Stimulated activated CD4-positive, alpha-beta T cell treated with anti-CD3 and anti-CD28 coated beads, Interleukin-1b, Interleukin-23, amount 100 ng/mL, for 24 hours (primary cell): ENCODE measurements around the gene SGMS1.
A peak's percentile ranks its signal among the peaks of the same experiment; 100 is the strongest.
"Not testable (repeated sequence)": the region's sequence is repeated elsewhere in the genome, so short reads cannot be mapped to it uniquely, and the experiment has no call there.

Experiments used
- DNase-seq, 4 experiments: peaks; one replicate each; pipeline ENCODE4 v3.0.0-alpha.2; 2020; ENCODE audit warnings: low read depth in 4 of 4, low spot score in 1 of 4

SGMS1 gene

DNA sequence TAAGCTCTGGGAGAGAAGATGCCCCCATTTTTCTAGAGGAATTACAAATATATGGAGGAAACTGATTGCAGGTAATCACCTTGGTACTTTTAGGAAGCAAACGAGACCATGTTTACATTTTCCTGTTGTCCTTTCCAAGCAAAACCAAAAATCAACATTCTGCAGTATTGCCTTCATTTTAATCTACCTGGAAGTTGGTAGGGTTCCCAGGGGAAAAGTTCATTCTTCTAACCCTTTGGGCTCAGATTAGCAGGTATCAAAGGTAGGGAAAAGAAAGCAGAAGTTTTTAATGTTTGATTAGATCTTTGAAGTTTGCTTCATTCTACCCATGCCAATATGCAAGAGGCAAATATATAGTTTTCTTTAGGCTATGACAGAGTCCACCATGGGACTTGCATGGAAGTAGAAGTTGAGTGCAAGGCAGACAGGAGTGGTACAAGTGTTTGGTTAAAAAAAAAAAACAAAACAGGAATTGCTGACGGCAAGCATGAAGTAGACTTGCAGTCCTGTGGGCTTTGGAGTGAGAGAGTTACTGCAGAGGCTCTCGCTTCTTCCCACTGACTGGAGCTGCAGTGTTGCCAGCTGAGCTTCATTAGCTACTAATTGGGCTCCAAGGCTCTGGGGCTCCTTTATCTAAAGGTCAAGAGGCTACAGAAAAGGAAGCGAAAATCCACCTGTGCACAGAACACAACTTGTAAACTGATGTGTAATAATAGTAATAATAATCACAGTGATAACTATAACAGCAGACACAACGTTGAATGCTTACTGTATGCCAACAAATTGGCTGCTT lies 343.5 kb downstream of the SGMS1 start:
- DNase-seq: no peak

DNA sequence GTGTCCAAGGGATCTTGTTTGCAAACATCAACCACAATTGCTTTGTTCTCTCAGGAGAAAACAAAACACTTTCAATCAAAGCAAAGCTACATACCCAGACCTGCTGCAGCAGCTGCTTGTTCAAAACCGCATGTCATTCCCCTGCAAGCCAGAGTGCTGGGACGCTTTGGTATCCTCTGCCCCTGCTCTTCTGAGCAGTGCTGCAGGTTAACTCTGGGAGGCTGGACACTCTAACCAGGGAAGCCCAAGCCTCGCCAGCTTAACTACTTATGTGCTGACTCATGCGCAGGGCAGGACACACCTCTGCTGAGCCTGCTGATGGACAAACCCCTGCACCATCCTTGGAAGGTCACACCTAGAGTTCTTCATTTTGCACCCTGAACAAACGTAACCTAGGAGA lies 344.3 kb downstream of the SGMS1 start:
- no peak for DNase-seq

DNA sequence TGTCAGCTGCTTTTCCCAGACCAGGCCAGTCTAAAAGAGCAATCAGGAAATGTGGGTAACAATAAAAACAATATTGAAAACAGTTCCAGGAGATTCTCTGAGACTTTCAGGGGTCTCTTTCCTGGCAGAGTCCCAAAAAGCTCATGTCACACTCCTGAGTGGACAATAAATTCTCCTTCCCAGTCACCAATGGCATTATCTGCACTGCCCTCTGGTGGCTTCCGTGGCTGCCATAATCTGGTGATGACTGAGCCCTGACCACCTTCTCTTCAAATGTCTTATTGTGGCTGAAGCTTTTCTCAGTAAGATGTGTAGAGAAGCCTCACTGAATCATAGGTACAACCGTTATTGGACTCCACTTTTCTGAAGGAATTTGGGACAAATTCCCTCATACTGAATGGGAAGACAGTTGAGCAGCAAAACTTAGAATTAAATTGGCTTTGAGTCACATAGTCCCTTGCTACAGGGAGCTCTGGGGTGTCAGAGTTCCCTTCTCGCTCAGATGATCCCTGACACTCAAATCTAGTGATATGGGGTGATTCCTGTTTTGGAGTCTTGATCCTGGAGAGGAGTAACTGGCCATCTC lies 348.0 kb downstream of the SGMS1 start:
- DNase-seq: peak in 3 of 4 experiments; percentile 7 to 14 (median 11)

DNA sequence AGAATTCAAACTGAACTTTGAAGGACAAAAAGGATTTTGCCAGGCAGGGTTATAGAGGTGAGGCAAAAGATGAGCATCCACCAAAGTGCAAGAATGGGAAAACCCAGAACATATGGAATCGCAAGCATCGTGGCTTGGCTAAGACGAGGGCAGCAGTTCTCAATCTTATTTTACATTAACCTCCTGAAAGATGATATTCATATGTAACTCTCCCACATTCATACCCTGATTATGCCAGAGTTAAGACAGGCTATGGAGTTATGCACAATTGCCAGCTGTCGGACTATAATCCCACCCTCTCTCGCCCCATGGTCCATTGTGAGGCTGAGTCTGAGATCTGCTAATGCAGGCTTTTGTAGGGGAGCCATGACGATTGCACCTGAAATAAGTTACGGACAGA lies 351.2 kb downstream of the SGMS1 start:
- DNase-seq: no peak

DNA sequence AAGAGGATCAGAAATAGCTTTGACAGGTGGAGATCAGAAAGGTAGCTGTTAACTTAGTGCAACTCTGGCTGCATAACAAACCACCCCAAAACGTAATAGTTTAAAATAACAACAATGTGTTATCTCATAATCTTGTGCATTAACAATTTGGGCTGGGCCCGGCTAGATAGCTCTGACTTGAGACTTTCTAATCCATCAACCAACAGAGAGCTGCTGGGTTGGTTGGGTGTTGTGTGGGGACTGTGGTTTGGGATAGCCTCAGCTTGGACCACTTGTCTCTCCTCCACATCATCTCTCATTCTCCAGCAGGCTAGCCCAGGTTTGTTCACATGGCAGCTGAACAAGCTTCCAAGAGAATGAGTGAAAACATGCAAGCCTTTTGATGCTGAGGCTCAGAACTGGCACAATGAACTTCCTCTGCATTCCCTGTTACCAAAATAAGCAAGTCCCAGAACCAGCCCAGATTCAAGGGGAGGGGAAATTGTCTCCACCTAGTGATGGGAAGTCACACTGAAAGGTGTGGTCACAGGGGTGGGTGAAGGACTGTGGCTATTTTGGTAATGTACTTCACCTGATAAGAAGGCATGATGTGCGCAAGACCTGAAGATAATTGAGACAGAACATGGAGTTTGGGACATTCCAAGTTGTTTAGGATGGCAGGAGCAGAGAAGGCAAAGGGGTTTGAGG lies 352.0 kb downstream of the SGMS1 start:
- no peak for DNase-seq

DNA sequence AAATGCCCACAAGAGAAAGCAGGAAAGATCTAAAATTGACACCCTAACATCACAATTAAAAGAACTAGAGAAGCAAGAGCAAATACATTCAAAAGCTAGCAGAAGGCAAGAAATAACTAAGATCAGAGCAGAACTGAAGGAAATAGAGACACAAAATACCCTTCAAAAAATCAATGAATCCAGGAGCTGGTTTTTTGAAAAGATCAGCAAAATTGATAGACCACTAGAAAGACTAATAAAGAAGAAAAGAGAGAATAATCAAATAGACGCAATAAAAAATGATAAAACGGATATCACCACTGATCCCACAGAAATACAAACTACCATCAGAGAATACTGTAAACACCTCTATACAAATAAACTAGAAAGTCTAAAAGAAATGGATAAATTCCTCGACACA lies 355.9 kb downstream of the SGMS1 start:
- not testable (repeated sequence) for DNase-seq

DNA sequence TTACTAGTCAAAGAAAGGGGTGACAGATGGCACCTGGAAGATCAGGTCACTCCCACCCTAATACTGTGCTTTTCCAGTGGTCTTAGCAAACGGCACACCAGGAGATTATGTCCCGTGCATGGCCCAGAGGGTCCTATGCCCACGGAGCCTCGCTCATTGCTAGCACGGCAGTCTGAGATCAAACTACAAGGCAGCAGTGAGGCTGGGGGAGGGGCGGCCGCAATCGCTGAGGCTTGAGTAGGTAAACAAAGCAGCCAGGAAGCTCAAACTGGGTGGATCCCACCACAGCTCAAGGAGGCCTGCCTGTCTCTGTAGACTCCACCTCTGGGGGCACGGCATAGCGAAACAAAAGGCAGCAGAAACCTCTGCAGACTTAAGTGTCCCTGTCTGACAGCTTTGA lies 361.1 kb downstream of the SGMS1 start:
- not testable (repeated sequence) for DNase-seq

DNA sequence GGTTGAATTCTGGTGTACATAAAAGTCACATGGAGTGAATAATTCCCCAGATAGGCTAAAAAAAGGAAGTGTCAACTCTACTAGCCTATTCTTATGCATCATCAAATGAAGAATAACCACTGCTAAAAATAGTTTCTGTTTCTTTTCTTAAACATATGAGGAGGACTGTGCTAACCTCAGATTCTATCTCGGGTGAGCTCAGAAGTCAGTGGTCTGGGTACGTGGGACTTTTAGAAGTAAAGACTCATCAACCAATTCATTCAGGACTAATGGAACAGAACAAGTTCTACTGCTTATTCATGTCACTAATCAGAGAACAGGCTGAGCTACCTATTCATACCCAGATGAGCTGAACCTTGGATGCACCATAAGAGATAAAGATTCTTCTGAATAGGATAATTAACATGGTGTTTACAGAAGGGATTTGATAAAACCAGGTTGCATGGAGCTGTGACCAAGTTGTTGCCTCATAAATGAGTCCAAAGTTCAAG lies 362.9 kb downstream of the SGMS1 start:
- DNase-seq: no peak
